Measurements from ENCODE around the gene PNKD.

Gene PNKD

DNA sequence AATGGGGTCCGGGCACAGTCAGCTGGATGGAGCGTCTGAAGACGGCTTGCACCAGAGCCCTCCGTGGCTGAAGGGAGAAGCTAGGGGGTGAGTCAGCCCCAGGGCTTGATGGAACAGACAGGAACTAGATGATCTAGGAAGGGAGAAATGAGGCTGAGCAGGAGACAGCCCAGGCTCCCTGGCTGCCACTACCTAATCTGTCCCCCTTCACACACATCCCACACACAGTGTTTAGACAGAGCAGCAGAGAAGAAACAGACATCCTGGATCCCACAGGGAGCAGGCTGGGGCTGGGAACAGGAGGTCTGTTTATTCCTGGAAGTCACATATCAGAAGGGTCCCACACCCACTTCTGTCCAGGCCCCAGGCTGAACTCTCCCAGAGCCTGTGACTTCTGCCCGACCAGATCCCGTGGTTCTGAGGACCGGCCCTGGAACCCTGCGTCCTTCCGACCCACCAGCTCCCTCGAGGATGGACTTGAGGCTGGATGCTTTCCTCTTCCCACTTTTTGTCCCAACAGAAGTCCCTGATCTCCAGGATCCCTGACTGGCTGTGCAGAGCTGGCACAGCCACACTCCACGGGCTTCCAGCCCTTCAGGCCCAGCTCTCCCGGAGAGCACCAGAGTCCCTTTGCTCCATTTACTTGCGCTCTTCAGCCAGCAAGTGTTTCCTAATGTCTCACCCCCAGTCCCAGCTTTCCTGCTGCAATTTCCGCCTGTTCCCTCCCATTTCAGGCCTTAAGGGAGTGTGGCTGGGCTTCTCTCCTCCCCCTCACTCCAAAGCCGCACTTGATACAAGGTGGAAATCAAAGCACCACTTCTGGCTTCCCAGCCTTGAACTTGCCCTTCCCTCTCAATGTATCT is 11.0 kb upstream of the PNKD start:
- H3K27me3 ChIP-seq (ENCODE audit: control insufficient read depth, insufficient read depth, low read length), result no peaks in the 10 kb centered on the region
- no peaks in the 10 kb centered on the region for H3K9me3 ChIP-seq (ENCODE audit: control insufficient read depth, low read length)
- no peaks in the 10 kb centered on the region for H3K36me3 ChIP-seq (ENCODE audit: control insufficient read depth, insufficient read depth, low read length)
- peak overlapping the region; percentile 9 for H3K9ac ChIP-seq (ENCODE audit: low read length)
- peaks cover 59% of the 10 kb centered on the region for H3K4me1 ChIP-seq (ENCODE audit: control insufficient read depth, insufficient read depth, low read length)
- no peak overlapping the region for H3K4me3 ChIP-seq (ENCODE audit: low read length)

GRCh38 chr2:218260166-218260565 is 10.2 kb upstream of the PNKD start:
- Histone ChIP-seq H3K4me1 (ENCODE audit: control insufficient read depth, insufficient read depth, low read length) (peaks cover 67% of the 10 kb centered on the region), H3K9me3 (ENCODE audit: control insufficient read depth, low read length) (no peaks in the 10 kb centered on the region), H3K36me3 (ENCODE audit: control insufficient read depth, insufficient read depth, low read length) (peaks cover 4% of the 10 kb centered on the region), H3K4me3 (ENCODE audit: low read length) (no peak overlapping the region), H3K9ac (ENCODE audit: low read length) (peak overlapping the region; percentile 57), H3K27me3 (ENCODE audit: control insufficient read depth, insufficient read depth, low read length) (no peaks in the 10 kb centered on the region)

DNA sequence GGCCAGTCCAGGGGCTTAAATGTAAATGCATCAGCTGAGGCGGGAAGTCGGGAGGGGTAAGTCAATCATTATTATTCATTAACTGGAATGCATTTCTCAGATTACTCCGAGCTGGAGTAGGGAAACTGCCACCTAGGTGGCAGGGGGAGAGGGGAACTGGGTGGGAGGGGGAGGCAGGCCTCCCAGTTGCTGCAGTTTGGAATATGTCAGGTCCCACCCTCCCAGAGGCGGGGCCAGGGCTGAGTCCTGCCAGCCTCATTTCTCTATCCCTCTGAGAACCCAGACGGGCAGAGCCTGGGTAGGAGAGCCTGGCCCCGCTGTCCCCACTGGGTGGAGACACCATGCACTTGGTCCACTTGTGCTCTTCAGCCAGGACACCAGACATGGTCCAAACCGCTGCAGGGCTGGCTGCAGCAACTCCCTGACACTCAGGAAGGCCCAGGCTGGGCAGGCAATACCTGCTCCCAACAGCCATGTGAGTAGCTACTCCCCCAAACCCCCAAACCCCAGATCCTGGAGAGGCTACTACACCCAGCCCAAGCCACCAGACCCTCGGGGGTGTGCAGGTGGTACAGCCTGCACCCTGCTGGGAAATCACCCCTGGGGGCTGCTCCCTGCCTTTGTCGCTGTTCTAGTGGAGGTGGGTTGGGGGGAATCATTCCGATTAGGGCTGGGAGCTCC is 9.4 kb upstream of the PNKD start, which contains the start of gene GPBAR1:
GPBAR1 (plus strand) TSS at position 274 of the 681 bp plus-strand sequence. CDS start 1,710 bp downstream, outside the sequence.
- peaks cover 74% of the 10 kb centered on the region for H3K4me1 ChIP-seq (ENCODE audit: control insufficient read depth, insufficient read depth, low read length)
- no peak within 1 kb of the TSS for H3K4me3 ChIP-seq (ENCODE audit: low read length)
- H3K27me3 ChIP-seq (ENCODE audit: control insufficient read depth, insufficient read depth, low read length), result no peaks in the 10 kb centered on the region
- H3K9me3 ChIP-seq (ENCODE audit: control insufficient read depth, low read length), result no peaks in the 10 kb centered on the region
- H3K9ac ChIP-seq (ENCODE audit: low read length), result peak within 1 kb of the TSS; percentile 57
- peaks cover 6% of the 10 kb centered on the region for H3K36me3 ChIP-seq (ENCODE audit: control insufficient read depth, insufficient read depth, low read length)

GRCh38 chr2:218261423-218262236 is 8.7 kb upstream of the PNKD start:
- peaks cover 82% of the 10 kb centered on the region for H3K4me1 ChIP-seq (ENCODE audit: control insufficient read depth, insufficient read depth, low read length)
- peaks cover 13% of the 10 kb centered on the region for H3K36me3 ChIP-seq (ENCODE audit: control insufficient read depth, insufficient read depth, low read length)
- peak overlapping the region; percentile 57 for H3K9ac ChIP-seq (ENCODE audit: low read length)
- H3K9me3 ChIP-seq (ENCODE audit: control insufficient read depth, low read length), result no peaks in the 10 kb centered on the region
- H3K4me3 ChIP-seq (ENCODE audit: low read length), result no peak overlapping the region
- H3K27me3 ChIP-seq (ENCODE audit: control insufficient read depth, insufficient read depth, low read length), result no peaks in the 10 kb centered on the region

GRCh38 chr2:218262237-218262600 is 8.1 kb upstream of the PNKD start:
- Histone ChIP-seq H3K36me3 (ENCODE audit: control insufficient read depth, insufficient read depth, low read length) (peaks cover 18% of the 10 kb centered on the region), H3K9ac (ENCODE audit: low read length) (peak overlapping the region; percentile 30), H3K4me3 (ENCODE audit: low read length) (no peak overlapping the region), H3K27me3 (ENCODE audit: control insufficient read depth, insufficient read depth, low read length) (no peaks in the 10 kb centered on the region), H3K9me3 (ENCODE audit: control insufficient read depth, low read length) (no peaks in the 10 kb centered on the region), H3K4me1 (ENCODE audit: control insufficient read depth, insufficient read depth, low read length) (peaks cover 83% of the 10 kb centered on the region)

- H3K4me3 ChIP-seq (ENCODE audit: low read length), result no peak overlapping the region
- no peaks in the 10 kb centered on the region for H3K9me3 ChIP-seq (ENCODE audit: control insufficient read depth, low read length)
- no peaks in the 10 kb centered on the region for H3K27me3 ChIP-seq (ENCODE audit: control insufficient read depth, insufficient read depth, low read length)
- peaks cover 18% of the 10 kb centered on the region for H3K36me3 ChIP-seq (ENCODE audit: control insufficient read depth, insufficient read depth, low read length)
- H3K4me1 ChIP-seq (ENCODE audit: control insufficient read depth, insufficient read depth, low read length), result peaks cover 83% of the 10 kb centered on the region
- peak overlapping the region; percentile 60 for H3K9ac ChIP-seq (ENCODE audit: low read length)
Observed at GRCh38 chr2:218262631-218263586, 7.4 kb upstream of the PNKD start.

DNA sequence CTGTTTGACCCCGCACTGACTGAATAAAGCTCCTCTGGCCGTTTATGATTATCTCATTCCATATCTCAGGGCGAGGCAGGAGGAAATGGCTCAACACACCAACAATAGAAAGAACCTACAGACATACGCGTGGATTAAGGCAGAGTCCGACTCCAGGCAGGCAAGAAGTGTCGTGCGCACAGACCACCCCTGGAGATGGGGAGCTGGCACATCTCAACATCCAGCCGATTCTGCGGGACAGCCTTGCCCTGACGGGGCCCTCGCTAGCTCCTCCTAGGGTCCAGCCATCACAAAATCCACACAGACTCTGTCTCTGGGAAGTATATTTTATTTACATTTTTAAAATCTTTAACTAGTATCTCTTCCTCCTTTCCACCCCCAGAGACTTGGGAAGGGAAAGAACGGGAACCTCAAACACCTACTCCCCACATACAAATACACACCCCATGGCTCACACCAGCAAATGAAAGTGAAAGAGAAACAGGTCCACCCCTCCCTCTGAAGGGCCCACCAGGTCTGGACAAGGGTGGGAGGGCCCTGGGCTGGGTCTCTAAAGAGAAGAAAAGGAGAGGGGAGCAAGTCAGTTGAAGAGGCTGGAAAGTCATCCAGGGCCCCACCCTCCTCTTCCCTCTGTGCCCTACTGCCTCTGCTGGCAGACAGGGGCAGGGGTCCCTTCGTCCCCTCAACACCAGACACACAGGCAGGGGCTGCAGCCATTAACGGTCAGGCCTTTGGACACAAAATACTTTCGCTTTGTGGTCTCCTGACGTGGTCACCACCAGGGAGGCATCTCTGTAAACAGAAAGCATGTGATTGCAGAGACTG is 6.3 kb upstream of the PNKD start:
- H3K9ac ChIP-seq (ENCODE audit: low read length), result peak overlapping the region; percentile 62

GRCh38 chr2:218264773-218265561 is 5.4 kb upstream of the PNKD start:
- peaks cover 68% of the 10 kb centered on the region for H3K4me1 ChIP-seq (ENCODE audit: control insufficient read depth, insufficient read depth, low read length)
- H3K9ac ChIP-seq (ENCODE audit: low read length), result peak overlapping the region; percentile 62
- H3K36me3 ChIP-seq (ENCODE audit: control insufficient read depth, insufficient read depth, low read length), result peaks cover 18% of the 10 kb centered on the region
- H3K9me3 ChIP-seq (ENCODE audit: control insufficient read depth, low read length), result no peaks in the 10 kb centered on the region
- H3K4me3 ChIP-seq (ENCODE audit: low read length), result peak overlapping the region; percentile 37
- H3K27me3 ChIP-seq (ENCODE audit: control insufficient read depth, insufficient read depth, low read length), result no peaks in the 10 kb centered on the region

More for the DNA sequence above, 6.3 kb upstream of the PNKD start:
- Histone ChIP-seq H3K27me3 (ENCODE audit: control insufficient read depth, insufficient read depth, low read length) (no peaks in the 10 kb centered on the region), H3K9me3 (ENCODE audit: control insufficient read depth, low read length) (no peaks in the 10 kb centered on the region), H3K36me3 (ENCODE audit: control insufficient read depth, insufficient read depth, low read length) (peaks cover 18% of the 10 kb centered on the region), H3K4me1 (ENCODE audit: control insufficient read depth, insufficient read depth, low read length) (peaks cover 78% of the 10 kb centered on the region), H3K4me3 (ENCODE audit: low read length) (peak overlapping the region; percentile 37)

- H3K9ac ChIP-seq (ENCODE audit: low read length), result peak overlapping the region; percentile 29
- peaks cover 18% of the 10 kb centered on the region for H3K36me3 ChIP-seq (ENCODE audit: control insufficient read depth, insufficient read depth, low read length)
- H3K27me3 ChIP-seq (ENCODE audit: control insufficient read depth, insufficient read depth, low read length), result no peaks in the 10 kb centered on the region
- peaks cover 62% of the 10 kb centered on the region for H3K4me1 ChIP-seq (ENCODE audit: control insufficient read depth, insufficient read depth, low read length)
- H3K9me3 ChIP-seq (ENCODE audit: control insufficient read depth, low read length), result no peaks in the 10 kb centered on the region
- H3K4me3 ChIP-seq (ENCODE audit: low read length), result no peak overlapping the region
Observed at GRCh38 chr2:218265626-218266025, 4.7 kb upstream of the PNKD start.

Measured in mucosa of stomach (tissue), 1 donor.